ENCODE data around the gene ELK3.

GRCh38 chr12:96310067-96310466 is 115.9 kb downstream of the ELK3 start:
- TF ChIP-seq CTCF (tag by site-specific recombination; IDR thresholded peaks at IDR 0.05): no peak
- no peak for TF ChIP-seq ZNF175 (tag by site-specific recombination; IDR thresholded peaks at IDR 0.05)
- TF ChIP-seq TSHZ1 (tag by site-specific recombination; IDR thresholded peaks at IDR 0.05; ENCODE audit: borderline replicate concordance): no peak
- TF ChIP-seq ZSCAN30 (tag by site-specific recombination; IDR thresholded peaks at IDR 0.05): no peak
- no peak for TF ChIP-seq ZNF280D (tag by site-specific recombination; IDR thresholded peaks at IDR 0.05)
- no peak for TF ChIP-seq ATF2 (tag by site-specific recombination; IDR thresholded peaks at IDR 0.05; ENCODE audit: low read depth)
- TF ChIP-seq ZNF133 (tag by site-specific recombination; IDR thresholded peaks at IDR 0.05): no peak
- TF ChIP-seq PRDM6 (tag by site-specific recombination; IDR thresholded peaks at IDR 0.05): no peak
- no peak for TF ChIP-seq MYNN (tag by site-specific recombination; IDR thresholded peaks at IDR 0.05; ENCODE audit: borderline replicate concordance)
- no peak for TF ChIP-seq YY1 (tag by site-specific recombination; IDR thresholded peaks at IDR 0.05)
- no peak for TF ChIP-seq PRDM1 (tag by site-specific recombination; IDR thresholded peaks at IDR 0.05)
- TF ChIP-seq KLF8 (tag by site-specific recombination; IDR thresholded peaks at IDR 0.05): no peak
- TF ChIP-seq ZSCAN5A (tag by site-specific recombination; IDR thresholded peaks at IDR 0.05): no peak
- TF ChIP-seq SALL2 (tag by site-specific recombination; IDR thresholded peaks at IDR 0.05; ENCODE audit: borderline replicate concordance): no peak

Measured in HEK293 (cell line).